Occipital lobe (tissue), 2 donors: ENCODE measurements around the gene TLR3. TPM values are rescaled to one million over a fixed set of nuclear protein-coding genes. Genes with fewer than 3 reads are reported as not detected.
A peak's percentile ranks its signal among the peaks of the same experiment; 100 is the strongest.
"Not testable (repeated sequence)": the region's sequence is repeated elsewhere in the genome, so short reads cannot be mapped to it uniquely, and the experiment has no call there.

Experiments used
- DNase-seq: peaks from one replicate; lab custom pipeline; 2025; lab: John Stamatoyannopoulos, UW
- total RNA-seq: library from RNA; depleted of rRNA; stranded (reverse); fragments of >200 nt; gene quantifications from one replicate; pipeline ENCODE4 v1.2.3, GENCODE V29; 2014

The TLR3 gene
- total RNA-seq, 1 donor from 2014 or later: 1.9 TPM

- not testable (repeated sequence) for DNase-seq
Observed at GRCh38 chr4:186047501-186047900, 21.5 kb upstream of the TLR3 start.

- DNase-seq: not testable (repeated sequence)
Observed at GRCh38 chr4:186050135-186050534, 18.8 kb upstream of the TLR3 start.

- DNase-seq: no peak
Observed at GRCh38 chr4:186051096-186051495, 17.9 kb upstream of the TLR3 start.

GRCh38 chr4:186058253-186058979 is 10.5 kb upstream of the TLR3 start:
- no peak for DNase-seq

GRCh38 chr4:186058980-186059316 is 10.0 kb upstream of the TLR3 start:
- no peak for DNase-seq

- no peak for DNase-seq
Observed at GRCh38 chr4:186061921-186062320, 7.0 kb upstream of the TLR3 start.

GRCh38 chr4:186067757-186068385 is 1.1 kb upstream of the TLR3 start:
- DNase-seq: peak; percentile 6

GRCh38 chr4:186069729-186070128 is 773 bp downstream of the TLR3 start:
- no peak for DNase-seq

GRCh38 chr4:186072516-186072915 is 3.6 kb downstream of the TLR3 start:
- DNase-seq: no peak

GRCh38 chr4:186074189-186074588 is 5.2 kb downstream of the TLR3 start:
- no peak for DNase-seq

- no peak for DNase-seq
Observed at GRCh38 chr4:186078981-186079638, 10.2 kb downstream of the TLR3 start.

- DNase-seq: no peak
Observed at GRCh38 chr4:186079694-186080093, 10.7 kb downstream of the TLR3 start.

GRCh38 chr4:186081202-186081807 is 12.3 kb downstream of the TLR3 start:
- no peak for DNase-seq

- no peak for DNase-seq
Observed at GRCh38 chr4:186082221-186082620, 13.3 kb downstream of the TLR3 start.

GRCh38 chr4:186088523-186088922 is 19.6 kb downstream of the TLR3 start:
- no peak for DNase-seq

- DNase-seq: no peak
Observed at GRCh38 chr4:186092296-186092695, 23.3 kb downstream of the TLR3 start.

GRCh38 chr4:186095406-186095805 is 26.4 kb downstream of the TLR3 start:
- no peak for DNase-seq

GRCh38 chr4:186096681-186097165 is 27.8 kb downstream of the TLR3 start:
- no peak for DNase-seq

- no peak for DNase-seq
Observed at GRCh38 chr4:186097386-186097785, 28.4 kb downstream of the TLR3 start.

- DNase-seq: no peak
Observed at GRCh38 chr4:186102931-186103330, 34.0 kb downstream of the TLR3 start.

GRCh38 chr4:186104114-186104889 is 35.3 kb downstream of the TLR3 start, which contains the start of gene FAM149A:
FAM149A (plus strand) TSS chr4:186104704.
- no peak for DNase-seq
